CD1c-positive myeloid dendritic cell (primary cell): Measurements from ENCODE around the gene DNHD1.
"Not testable (repeated sequence)": the region's sequence is repeated elsewhere in the genome, so short reads cannot be mapped to it uniquely, and the experiment has no call there.

ENCODE experiments used
- DNase-seq: peaks from one replicate; pipeline ENCODE4 v3.0.0-alpha.2; 2016; ENCODE audit errors: extremely low spot score

Gene DNHD1

GRCh38 chr11:6480299-6480914, 16.7 kb upstream of the DNHD1 start:
- no peak for DNase-seq

GRCh38 chr11:6481012-6481923, 15.8 kb upstream of the DNHD1 start, which contains the start of the genes ARFIP2 and TIMM10B:
Gene ARFIP2, minus strand, starts transcription at chr11:6481331. Its CDS starts 910 bp downstream, at chr11:6480421.
Gene TIMM10B, plus strand, starts transcription at chr11:6481501. Its CDS starts 16 bp downstream, at chr11:6481517.
- peak; percentile 99 for DNase-seq

DNA sequence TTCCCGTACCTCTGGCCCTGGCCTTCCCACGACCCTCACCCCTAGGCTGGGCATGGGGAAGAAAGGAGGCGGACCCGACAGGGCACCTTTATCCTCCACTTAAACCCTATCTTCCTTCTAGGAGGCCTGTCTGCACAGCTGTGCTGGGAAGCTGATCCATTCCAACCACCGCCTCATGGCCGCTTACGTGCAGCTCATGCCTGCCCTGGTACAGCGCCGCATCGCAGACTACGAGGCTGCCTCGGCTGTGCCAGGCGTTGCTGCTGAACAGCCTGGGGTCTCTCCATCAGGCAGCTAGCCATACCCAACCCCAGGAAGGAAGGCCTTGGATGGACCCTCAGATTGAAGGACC, 15.2 kb upstream of the DNHD1 start:
- no peak for DNase-seq

DNA sequence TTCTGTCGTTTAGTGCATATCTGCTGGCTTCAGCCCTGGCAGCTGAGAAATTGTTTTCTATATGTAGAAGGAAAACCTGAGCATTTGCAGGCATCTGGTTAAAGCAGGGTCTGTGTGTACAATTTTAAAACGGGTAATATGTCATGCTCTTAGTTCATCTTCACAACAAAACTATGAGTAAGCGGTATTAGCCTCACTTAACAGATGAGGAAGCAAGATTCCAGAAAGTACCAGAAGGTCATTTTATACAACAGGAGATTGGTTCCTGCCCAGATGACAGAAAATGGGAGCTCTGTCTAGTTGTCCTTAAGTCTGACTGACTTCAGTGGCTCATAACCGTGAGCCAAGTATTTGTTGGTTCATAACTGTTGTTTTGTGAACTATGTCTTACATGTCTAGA, 14.6 kb upstream of the DNHD1 start:
- DNase-seq = peak; percentile 54

- DNase-seq = no peak
Measured at GRCh38 chr11:6483015-6483414, 14.1 kb upstream of the DNHD1 start.

GRCh38 chr11:6485661-6486060, 11.4 kb upstream of the DNHD1 start:
- DNase-seq = no peak

DNA sequence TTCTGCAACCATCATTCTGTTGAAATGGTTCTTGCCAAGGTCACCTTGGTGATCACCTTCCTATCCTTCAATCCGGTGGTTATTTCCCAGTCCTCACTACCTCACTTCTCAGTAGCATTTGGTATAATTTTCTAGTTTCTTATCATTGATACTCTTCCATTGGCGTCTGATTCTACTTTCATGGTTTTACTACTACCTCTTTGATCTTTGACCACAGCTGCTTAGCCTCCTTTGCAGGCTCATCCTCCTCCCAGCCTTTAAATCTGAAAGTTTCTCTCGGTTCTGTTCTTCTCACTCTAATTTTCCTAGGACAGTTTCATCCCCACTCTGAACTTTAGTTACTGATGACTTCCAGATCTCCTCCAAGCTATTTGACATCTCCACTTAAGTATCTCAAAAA, 10.8 kb upstream of the DNHD1 start:
- DNase-seq = no peak

DNA sequence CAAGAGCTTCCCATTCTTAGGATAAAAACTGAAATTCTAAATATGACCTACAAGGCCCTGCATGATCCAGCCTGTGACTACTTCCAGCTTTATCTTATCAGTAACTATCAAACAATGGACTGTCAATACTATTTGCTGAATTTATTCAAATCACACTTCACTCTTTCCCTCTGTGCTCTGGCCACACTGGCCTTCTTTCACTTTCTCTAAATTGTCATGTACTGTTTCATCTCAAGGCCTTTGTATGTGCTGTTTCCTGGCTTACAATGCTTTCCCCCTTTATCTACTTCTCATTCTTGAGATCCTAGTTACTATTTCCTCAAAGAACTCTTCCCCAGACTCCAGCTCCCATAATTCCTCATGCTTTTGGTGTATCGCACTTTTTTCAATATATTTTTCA, 10.1 kb upstream of the DNHD1 start:
- DNase-seq = no peak

GRCh38 chr11:6488342-6488741, 8.7 kb upstream of the DNHD1 start:
- DNase-seq = no peak

DNA sequence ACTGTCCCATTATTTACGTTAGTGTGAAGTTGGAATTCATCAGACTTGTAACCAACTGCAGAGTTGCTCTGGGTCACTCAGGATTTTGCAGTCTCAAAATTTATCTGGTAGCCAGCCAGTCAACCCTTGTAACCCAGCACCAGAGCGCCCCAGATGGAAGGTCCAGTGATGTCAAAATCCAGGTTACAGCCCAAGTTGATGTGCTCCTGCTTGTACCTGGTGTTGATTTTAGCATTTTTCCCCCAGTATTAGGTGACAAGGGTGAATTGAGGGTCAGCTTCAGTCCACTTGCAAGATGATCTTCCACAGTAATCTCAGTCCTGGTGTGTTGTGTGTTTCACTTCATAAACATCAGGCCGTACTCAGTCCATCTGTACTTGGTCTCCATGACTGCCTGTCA, 8.3 kb upstream of the DNHD1 start:
- DNase-seq = no peak

- DNase-seq = no peak
Measured at GRCh38 chr11:6489306-6489705, 7.8 kb upstream of the DNHD1 start.

GRCh38 chr11:6498121-6498520, 1.0 kb downstream of the DNHD1 start:
- DNase-seq = no peak

DNA sequence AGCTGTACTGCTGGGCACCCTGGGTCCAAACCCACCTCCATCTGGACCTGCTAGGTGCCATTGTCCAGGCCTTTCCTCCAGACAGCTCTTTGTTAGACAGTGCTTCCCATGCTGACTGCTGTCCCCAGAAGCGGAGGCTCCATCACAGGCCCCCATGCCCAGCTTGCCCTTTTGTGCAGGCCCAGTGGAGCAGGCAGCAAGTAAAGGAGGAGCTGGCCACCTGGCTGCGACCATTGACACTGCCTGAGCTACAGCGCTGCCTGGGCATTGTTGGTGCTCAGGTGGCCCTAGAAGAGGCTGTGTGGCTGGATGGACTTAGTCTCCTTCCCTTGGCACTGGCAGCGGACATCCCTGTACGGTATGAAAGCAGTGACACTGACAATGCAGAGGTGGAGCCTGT, 1.5 kb downstream of the DNHD1 start:
- DNase-seq = no peak

- no peak for DNase-seq
Measured at GRCh38 chr11:6502382-6502781, 5.3 kb downstream of the DNHD1 start.

DNA sequence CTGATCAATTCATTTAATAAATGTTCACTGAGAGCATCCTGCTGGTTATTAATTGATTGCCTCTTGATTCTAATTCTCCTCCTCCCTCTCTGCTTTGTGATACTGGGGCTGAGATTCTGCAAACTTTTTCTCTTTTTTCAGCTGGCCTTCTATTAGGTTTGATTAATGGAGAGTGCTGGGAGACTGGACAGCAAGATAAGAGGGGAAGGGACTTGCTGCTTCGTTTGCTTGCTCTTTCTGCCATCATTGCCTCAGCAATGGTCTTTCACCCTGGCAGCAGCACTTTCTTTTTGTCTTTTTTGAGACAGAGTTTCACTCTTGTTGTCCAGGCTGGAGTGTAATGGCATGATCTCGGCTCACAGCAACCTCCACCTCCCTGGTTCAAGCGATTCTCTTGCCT, 7.1 kb downstream of the DNHD1 start:
- DNase-seq = no peak

- peak; percentile 47 for DNase-seq
Measured at GRCh38 chr11:6505577-6506240, 8.6 kb downstream of the DNHD1 start.

- no peak for DNase-seq
Measured at GRCh38 chr11:6516865-6517264, 19.8 kb downstream of the DNHD1 start.

DNA sequence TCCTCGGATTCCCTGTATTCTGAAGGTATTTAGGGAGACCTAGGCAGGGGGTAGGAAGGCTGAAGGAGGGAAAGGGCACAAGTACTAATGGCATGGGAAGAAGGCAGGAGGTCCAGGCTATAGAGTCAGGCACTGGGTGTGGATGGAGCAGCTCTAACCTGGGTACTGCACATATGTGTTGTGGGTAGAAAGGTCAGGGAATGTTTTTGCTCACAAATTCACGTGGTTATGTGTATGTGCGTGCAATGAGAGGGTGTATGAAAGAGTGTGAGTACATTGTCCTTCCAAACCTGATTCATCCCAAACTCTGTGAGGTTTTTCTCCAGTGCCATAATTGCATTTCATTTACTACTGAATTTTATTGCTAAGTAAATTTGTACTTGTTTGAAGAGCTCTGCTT, 23.2 kb downstream of the DNHD1 start:
- no peak for DNase-seq

- not testable (repeated sequence) for DNase-seq
Measured at GRCh38 chr11:6521946-6522345, 24.9 kb downstream of the DNHD1 start.

- no peak for DNase-seq
Measured at GRCh38 chr11:6523253-6523652, 26.2 kb downstream of the DNHD1 start.

DNA sequence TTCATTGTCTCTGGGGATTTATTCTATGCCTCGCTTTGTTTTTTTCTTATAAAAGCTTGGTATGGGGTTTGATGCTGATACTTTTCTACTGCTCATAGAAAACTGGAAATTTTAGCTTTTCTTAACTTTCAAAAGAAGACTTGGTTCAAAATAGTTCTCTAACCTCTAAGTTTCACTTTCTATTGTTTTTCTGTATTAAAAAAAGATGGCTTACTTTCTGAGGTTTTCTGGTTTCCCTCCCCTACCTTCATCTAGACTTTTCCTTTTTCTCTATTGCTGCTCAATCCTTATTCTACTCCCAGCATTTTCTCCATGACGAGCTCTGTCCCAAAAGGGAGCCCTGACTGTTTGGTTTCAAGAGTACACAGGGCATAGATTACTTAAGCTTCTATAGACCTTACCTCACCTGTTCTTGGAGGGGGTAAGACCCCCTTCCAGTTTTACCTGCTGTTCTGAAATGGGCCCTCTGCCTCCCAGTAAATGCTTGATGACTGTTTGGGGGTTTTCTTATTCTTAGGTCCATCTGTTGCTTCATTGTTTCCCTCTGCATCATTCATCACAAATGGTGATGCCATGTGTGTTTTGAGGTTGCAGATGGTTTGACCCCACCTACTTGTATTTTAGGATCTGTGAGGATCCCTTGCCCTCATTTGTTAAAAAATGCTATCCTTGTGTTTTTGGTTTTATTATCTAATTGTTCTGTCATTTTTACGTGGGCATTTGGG, 29.5 kb downstream of the DNHD1 start:
- DNase-seq = no peak

DNA sequence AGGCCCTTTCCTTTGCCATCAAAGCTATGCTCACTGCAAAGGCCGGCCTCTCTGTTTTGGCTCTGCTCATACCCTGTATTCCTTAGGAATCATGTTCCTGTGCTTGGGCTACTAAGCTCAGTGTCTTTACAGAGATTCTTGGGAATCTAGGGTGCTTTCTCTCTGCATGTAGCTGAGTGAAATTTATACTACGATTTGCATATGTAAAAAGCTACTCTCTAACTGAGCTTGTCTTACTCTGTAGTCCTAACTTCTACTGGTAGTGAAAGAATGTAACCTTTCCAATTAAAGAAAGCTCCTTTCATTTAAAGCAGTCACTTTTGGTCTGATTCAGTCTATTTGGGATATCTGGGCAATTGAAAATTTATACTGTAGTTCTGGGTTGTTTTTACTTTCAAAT, 32.2 kb downstream of the DNHD1 start:
- no peak for DNase-seq
